ENCODE measurements around the gene SEMA6A. TPM values are rescaled to one million over a fixed set of nuclear protein-coding genes. Genes with fewer than 3 reads are reported as not detected.

SEMA6A gene
- total RNA-seq, 1 donor from 2014 or later, result 0.19 TPM

- H3K27ac Mint-ChIP-seq, result no peak overlapping the region
- intact Hi-C loops (cut with micrococcal nuclease), result no loop called here
- DNase-seq, result no peak
- H3K36me3 Mint-ChIP-seq (ENCODE audit: low read depth), result no peaks in the 10 kb centered on the region
- H3K9me3 Mint-ChIP-seq, result no peaks in the 10 kb centered on the region
- no peak overlapping the region for H3K4me3 Mint-ChIP-seq
- no peaks in the 10 kb centered on the region for H3K27me3 Mint-ChIP-seq
- H3K4me1 Mint-ChIP-seq, result no peaks in the 10 kb centered on the region
Observed at GRCh38 chr5:116440457-116441001, 134.1 kb downstream of the SEMA6A start.

DNA sequence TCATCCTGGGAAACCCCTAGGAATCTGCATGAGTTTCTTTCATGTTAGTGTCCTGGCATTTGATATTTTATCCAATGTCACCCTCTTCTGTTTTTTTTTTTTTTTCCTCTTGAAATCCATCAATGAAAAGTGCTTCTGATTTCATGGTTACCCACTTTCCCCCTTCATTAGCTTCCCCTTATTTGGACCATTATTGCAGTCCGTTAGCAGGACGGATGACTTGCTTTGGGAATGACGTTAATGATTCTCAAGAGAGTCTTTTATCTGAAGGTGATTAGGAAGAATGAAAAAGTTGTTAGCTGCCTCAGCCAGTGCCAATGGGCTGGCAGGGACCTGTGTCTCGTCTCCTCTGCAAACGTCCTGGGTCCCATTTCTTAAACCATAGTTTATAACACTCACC lies 134.7 kb downstream of the SEMA6A start:
- Mint-ChIP-seq H3K27me3 (no peaks in the 10 kb centered on the region), H3K4me3 (no peak overlapping the region), H3K36me3 (ENCODE audit: low read depth) (no peaks in the 10 kb centered on the region), H3K27ac (no peak overlapping the region), H3K4me1 (no peaks in the 10 kb centered on the region), H3K9me3 (no peaks in the 10 kb centered on the region)
- intact Hi-C loops (cut with micrococcal nuclease), result no loop called here
- DNase-seq, result no peak

DNA sequence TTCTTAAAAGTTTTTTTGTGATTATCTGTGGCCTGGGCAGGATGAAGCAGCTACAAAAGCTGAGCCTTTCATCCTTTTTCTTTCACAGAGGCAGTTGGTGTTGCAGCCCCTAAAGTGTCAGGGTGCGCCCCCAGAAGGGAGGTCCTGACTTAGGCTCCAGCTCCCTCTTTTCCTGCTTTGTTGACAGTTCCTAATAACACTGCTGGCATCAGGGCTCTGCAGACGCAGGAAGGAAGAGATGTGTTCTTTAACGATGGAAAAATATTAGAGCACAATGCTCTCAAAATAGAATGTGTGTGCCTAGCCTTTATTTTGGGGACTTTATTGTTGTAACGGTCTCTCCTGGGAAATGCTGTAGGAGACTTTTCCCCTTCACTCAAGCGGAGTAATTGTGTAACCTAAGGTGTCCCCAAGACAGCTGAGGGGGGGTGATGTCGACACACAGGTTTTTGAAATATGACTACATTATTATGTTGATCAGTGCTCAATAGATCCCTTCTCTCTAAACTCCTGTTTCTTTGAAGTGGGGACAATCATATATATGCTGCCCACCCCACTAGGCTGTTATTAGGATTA lies 135.6 kb downstream of the SEMA6A start:
- Mint-ChIP-seq H3K27me3 (no peaks in the 10 kb centered on the region), H3K4me3 (no peak overlapping the region), H3K4me1 (no peaks in the 10 kb centered on the region), H3K36me3 (ENCODE audit: low read depth) (no peaks in the 10 kb centered on the region), H3K27ac (no peak overlapping the region), H3K9me3 (no peaks in the 10 kb centered on the region)
- intact Hi-C loops (cut with micrococcal nuclease), result no loop called here
- no peak for DNase-seq

DNA sequence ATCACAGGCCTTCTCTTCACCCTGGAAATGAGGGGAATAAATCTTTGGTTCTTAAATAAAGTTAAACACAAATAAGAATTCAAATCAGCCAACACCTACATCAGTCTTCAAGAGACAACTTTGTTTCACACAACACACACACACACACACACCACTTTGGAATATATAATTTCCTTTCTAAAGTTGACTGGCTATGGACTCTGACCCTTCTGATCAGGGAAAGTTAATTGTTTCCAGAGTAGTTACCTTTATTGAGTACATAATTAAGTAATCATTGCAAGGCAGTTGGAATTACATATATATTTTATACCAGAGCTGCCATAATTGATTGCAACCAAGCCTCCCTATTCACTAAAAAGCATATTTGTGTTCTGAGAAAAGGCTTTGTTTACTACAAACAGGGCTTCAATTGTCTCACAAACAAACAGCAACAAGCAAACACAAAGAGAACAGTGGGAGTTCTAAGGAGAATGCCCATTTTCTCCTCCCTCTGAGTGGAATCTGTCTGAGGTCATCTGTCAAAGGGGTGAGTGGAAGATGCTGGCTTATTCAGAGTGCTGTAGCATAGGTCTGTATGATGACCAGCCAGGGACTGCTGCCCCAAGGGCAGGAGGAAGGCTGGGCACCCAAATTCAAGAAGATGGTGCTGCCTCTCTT lies 136.6 kb downstream of the SEMA6A start:
- no peaks in the 10 kb centered on the region for H3K27me3 Mint-ChIP-seq
- no peaks in the 10 kb centered on the region for H3K36me3 Mint-ChIP-seq (ENCODE audit: low read depth)

GRCh38 chr5:116437351-116437705 lies 137.3 kb downstream of the SEMA6A start:
- no peaks in the 10 kb centered on the region for H3K4me1 Mint-ChIP-seq
- H3K9me3 Mint-ChIP-seq, result no peaks in the 10 kb centered on the region

More for the DNA sequence above, 136.6 kb downstream of the SEMA6A start:
- intact Hi-C loops (cut with micrococcal nuclease), result no loop called here
- Mint-ChIP-seq H3K9me3 (no peaks in the 10 kb centered on the region), H3K4me3 (no peak overlapping the region), H3K27ac (no peak overlapping the region), H3K4me1 (no peaks in the 10 kb centered on the region)
- DNase-seq, result no peak

GRCh38 chr5:116436674-116437350 lies 137.8 kb downstream of the SEMA6A start:
- Mint-ChIP-seq H3K4me1 (no peaks in the 10 kb centered on the region), H3K27ac (no peak overlapping the region), H3K36me3 (ENCODE audit: low read depth) (no peaks in the 10 kb centered on the region), H3K27me3 (no peaks in the 10 kb centered on the region), H3K4me3 (no peak overlapping the region), H3K9me3 (no peaks in the 10 kb centered on the region)
- DNase-seq, result no peak
- intact Hi-C loops (cut with micrococcal nuclease), result no loop called here

More at GRCh38 chr5:116437351-116437705, 137.3 kb downstream of the SEMA6A start:
- Mint-ChIP-seq H3K4me3 (no peak overlapping the region), H3K27ac (no peak overlapping the region), H3K36me3 (ENCODE audit: low read depth) (no peaks in the 10 kb centered on the region), H3K27me3 (no peaks in the 10 kb centered on the region)
- intact Hi-C loops (cut with micrococcal nuclease), result no loop called here
- DNase-seq, result no peak

DNA sequence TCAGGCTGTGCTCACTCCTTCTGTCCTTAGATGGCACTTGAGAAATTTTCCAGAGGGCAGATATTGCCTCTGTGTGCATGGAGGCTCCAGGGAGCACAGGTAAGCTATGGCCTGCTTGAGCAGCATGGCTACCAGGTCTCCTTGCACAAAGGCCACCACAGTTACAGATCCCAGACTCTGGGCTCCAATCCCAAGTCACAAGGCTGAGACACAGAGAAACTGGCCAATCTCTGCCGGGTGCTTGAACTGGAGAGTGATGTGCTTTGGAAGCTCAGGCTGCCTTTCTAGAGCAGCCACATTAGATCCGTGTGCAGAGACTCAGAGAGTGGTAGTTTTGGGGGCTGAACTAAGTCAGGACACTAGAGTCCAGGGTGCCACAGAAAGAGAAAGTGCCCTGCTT lies 145.7 kb downstream of the SEMA6A start:
- no peaks in the 10 kb centered on the region for H3K4me1 Mint-ChIP-seq
- H3K36me3 Mint-ChIP-seq (ENCODE audit: low read depth), result no peaks in the 10 kb centered on the region
- DNase-seq, result no peak
- no peaks in the 10 kb centered on the region for H3K27me3 Mint-ChIP-seq
- H3K4me3 Mint-ChIP-seq, result no peak overlapping the region
- no peak overlapping the region for H3K27ac Mint-ChIP-seq
- intact Hi-C loops (cut with micrococcal nuclease), result no loop called here
- no peaks in the 10 kb centered on the region for H3K9me3 Mint-ChIP-seq

DNA sequence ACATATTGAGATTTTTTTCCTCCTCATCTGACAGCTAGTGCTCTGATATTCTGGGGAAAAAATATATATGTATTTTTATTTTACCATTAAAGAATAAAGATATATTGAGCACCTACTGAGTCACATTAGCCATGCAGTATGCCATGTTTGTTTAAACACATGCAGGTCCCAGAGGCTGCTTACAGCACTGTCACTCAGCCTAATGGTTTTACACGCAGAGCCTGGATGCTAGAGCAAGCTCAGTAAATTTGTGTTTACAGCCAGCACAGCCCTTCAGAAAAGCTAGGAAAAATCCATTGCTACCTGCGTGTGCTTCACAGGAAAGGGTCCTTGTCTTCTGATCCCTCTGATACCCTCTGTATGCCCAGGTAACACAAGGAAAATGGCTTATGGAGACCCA lies 146.2 kb downstream of the SEMA6A start:
- Mint-ChIP-seq H3K27me3 (no peaks in the 10 kb centered on the region), H3K27ac (no peak overlapping the region), H3K9me3 (no peaks in the 10 kb centered on the region), H3K4me1 (no peaks in the 10 kb centered on the region), H3K36me3 (ENCODE audit: low read depth) (no peaks in the 10 kb centered on the region), H3K4me3 (no peak overlapping the region)
- intact Hi-C loops (cut with micrococcal nuclease), result no loop called here
- no peak for DNase-seq

- Mint-ChIP-seq H3K9me3 (peaks cover 3% of the 10 kb centered on the region), H3K36me3 (ENCODE audit: low read depth) (no peaks in the 10 kb centered on the region), H3K4me1 (no peaks in the 10 kb centered on the region), H3K27me3 (no peaks in the 10 kb centered on the region), H3K27ac (no peak overlapping the region), H3K4me3 (no peak overlapping the region)
- intact Hi-C loops (cut with micrococcal nuclease), result no loop called here
- DNase-seq, result no peak
Observed at GRCh38 chr5:116424951-116425350, 149.7 kb downstream of the SEMA6A start.

GRCh38 chr5:116424258-116424615 lies 150.4 kb downstream of the SEMA6A start:
- H3K9me3 Mint-ChIP-seq, result peaks cover 7% of the 10 kb centered on the region
- no peak overlapping the region for H3K27ac Mint-ChIP-seq
- intact Hi-C loops (cut with micrococcal nuclease), result no loop called here
- no peak for DNase-seq
- H3K4me1 Mint-ChIP-seq, result no peaks in the 10 kb centered on the region
- H3K4me3 Mint-ChIP-seq, result no peak overlapping the region
- H3K27me3 Mint-ChIP-seq, result no peaks in the 10 kb centered on the region
- no peaks in the 10 kb centered on the region for H3K36me3 Mint-ChIP-seq (ENCODE audit: low read depth)

DNA sequence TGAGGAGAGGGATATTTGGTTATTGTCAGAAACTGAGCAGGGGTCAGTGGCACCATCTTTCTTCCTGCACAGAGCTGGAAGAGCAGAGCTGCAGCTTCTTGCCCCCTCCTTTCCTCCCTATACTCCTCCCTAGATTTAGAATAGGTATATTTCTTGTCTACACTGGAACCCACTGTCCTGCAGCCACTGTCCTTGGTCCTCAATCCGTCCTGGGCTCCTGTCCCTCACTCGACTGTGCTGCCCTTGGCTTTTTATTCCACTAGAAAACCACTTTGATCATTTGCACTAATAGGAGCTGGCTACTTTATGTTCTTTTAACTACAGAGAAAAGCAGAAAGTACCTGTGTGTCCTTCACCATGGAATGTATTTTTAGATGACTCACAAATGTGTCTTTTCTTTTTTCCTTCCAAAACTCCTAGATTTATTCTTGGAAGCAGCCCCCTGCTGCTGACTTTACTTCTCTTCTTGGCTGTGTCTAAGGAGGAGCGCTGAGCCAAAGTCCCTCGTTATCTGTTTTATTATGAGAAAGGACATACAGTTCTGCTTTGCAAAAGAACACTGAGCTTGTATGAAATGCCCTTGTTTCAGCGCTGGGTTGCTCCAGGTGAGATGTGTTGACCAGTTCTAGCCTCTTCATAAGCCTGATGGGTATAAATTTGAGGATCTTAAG lies 150.9 kb downstream of the SEMA6A start:
- Mint-ChIP-seq H3K36me3 (ENCODE audit: low read depth) (no peaks in the 10 kb centered on the region), H3K4me3 (no peak overlapping the region)

GRCh38 chr5:116423141-116423540 lies 151.5 kb downstream of the SEMA6A start:
- no peak overlapping the region for H3K4me3 Mint-ChIP-seq
- no peaks in the 10 kb centered on the region for H3K27me3 Mint-ChIP-seq
- peaks cover 10% of the 10 kb centered on the region for H3K9me3 Mint-ChIP-seq
- intact Hi-C loops (cut with micrococcal nuclease), result no loop called here
- H3K4me1 Mint-ChIP-seq, result no peaks in the 10 kb centered on the region
- H3K36me3 Mint-ChIP-seq (ENCODE audit: low read depth), result no peaks in the 10 kb centered on the region
- no peak for DNase-seq
- H3K27ac Mint-ChIP-seq, result no peak overlapping the region

More for the DNA sequence above, 150.9 kb downstream of the SEMA6A start:
- H3K27ac Mint-ChIP-seq, result no peak overlapping the region
- H3K27me3 Mint-ChIP-seq, result no peaks in the 10 kb centered on the region
- intact Hi-C loops (cut with micrococcal nuclease), result no loop called here
- peaks cover 10% of the 10 kb centered on the region for H3K9me3 Mint-ChIP-seq
- no peaks in the 10 kb centered on the region for H3K4me1 Mint-ChIP-seq
- no peak for DNase-seq

GRCh38 chr5:116421080-116421629 lies 153.5 kb downstream of the SEMA6A start:
- no peak for DNase-seq
- intact Hi-C loops (cut with micrococcal nuclease), result no loop called here
- H3K27ac Mint-ChIP-seq, result no peak overlapping the region
- H3K36me3 Mint-ChIP-seq (ENCODE audit: low read depth), result no peaks in the 10 kb centered on the region
- peaks cover 10% of the 10 kb centered on the region for H3K9me3 Mint-ChIP-seq
- H3K27me3 Mint-ChIP-seq, result no peaks in the 10 kb centered on the region
- H3K4me3 Mint-ChIP-seq, result no peak overlapping the region
- H3K4me1 Mint-ChIP-seq, result no peaks in the 10 kb centered on the region

DNA sequence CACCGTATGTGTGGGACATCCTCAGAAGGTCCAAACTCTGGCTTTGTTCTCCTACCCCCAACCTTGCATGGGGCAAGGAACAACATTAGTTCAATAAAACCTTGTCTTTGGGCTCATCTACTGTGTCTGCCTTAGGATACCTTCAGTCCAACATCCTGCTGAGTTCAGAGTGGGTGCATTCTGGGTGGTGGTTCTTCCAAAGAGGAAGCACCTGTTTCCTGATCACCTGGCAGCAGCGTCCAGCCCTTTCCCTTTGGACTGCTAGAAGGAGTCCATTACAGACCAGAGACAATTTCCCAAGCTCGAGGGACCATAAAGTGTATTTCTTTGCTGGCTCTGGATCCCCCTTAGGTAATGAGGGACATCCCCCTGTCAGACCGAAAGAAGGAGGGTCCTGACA lies 154.1 kb downstream of the SEMA6A start:
- Mint-ChIP-seq H3K36me3 (ENCODE audit: low read depth) (no peaks in the 10 kb centered on the region), H3K27ac (no peak overlapping the region), H3K9me3 (peaks cover 10% of the 10 kb centered on the region), H3K4me1 (no peaks in the 10 kb centered on the region), H3K27me3 (no peaks in the 10 kb centered on the region), H3K4me3 (no peak overlapping the region)
- DNase-seq, result no peak
- intact Hi-C loops (cut with micrococcal nuclease), result no loop called here
